Measurements from ENCODE around the gene KPNB1. TPM values are rescaled to one million over a fixed set of nuclear protein-coding genes. Genes with fewer than 3 reads are reported as not detected.

The KPNB1 gene
- total RNA-seq, 2 donors from 2014 or later: 560 to 601 TPM

GRCh38 chr17:47686276-47686635 is 36.5 kb downstream of the KPNB1 start:
- DNase-seq (ENCODE audit: low spot score in 2 of 2) (no peak), ATAC-seq (no peak)
- H3K36me3 Mint-ChIP-seq: peaks cover 13 to 34% of the 10 kb centered on the region in 2 donors
- no peaks in the 10 kb centered on the region for H3K9me3 Mint-ChIP-seq
- H3K27ac Mint-ChIP-seq: no peak overlapping the region

- DNase-seq (ENCODE audit: low spot score in 2 of 2) (no peak), ATAC-seq (no peak)
- H3K27ac Mint-ChIP-seq: peak overlapping the region in 1 of 2 donors; percentile 58
- H3K9me3 Mint-ChIP-seq: no peaks in the 10 kb centered on the region
- peaks cover 13 to 34% of the 10 kb centered on the region in 2 donors for H3K36me3 Mint-ChIP-seq
These were observed 37.1 kb downstream of the KPNB1 start for GRCh38 chr17:47686664-47687327.

GRCh38 chr17:47687328-47687690 is 37.6 kb downstream of the KPNB1 start:
- Mint-ChIP-seq H3K36me3 (peaks cover 7 to 29% of the 10 kb centered on the region in 2 donors), H3K27ac (peak overlapping the region in 1 of 2 donors; percentile 58), H3K9me3 (no peaks in the 10 kb centered on the region)
- DNase-seq (ENCODE audit: low spot score in 2 of 2) (no peak), ATAC-seq (no peak)

GRCh38 chr17:47687748-47688147 is 38.0 kb downstream of the KPNB1 start:
- no peak for ATAC-seq
- Mint-ChIP-seq H3K36me3 (peaks cover 6 to 24% of the 10 kb centered on the region in 2 donors), H3K9me3 (no peaks in the 10 kb centered on the region), H3K27ac (peak overlapping the region in 1 of 2 donors; percentile 50)
- DNase-seq (ENCODE audit: low spot score in 2 of 2): no peak

- no peak overlapping the region for H3K27ac Mint-ChIP-seq
- no peaks in the 10 kb centered on the region for H3K9me3 Mint-ChIP-seq
- DNase-seq (ENCODE audit: low spot score in 2 of 2) (no peak), ATAC-seq (no peak)
- peaks cover 0 to 6% of the 10 kb centered on the region in 2 donors for H3K36me3 Mint-ChIP-seq
These were observed 40.4 kb downstream of the KPNB1 start for GRCh38 chr17:47690121-47690520.

- DNase-seq (ENCODE audit: low spot score in 2 of 2) (no peak), ATAC-seq (no peak)
- no peaks in the 10 kb centered on the region for H3K36me3 Mint-ChIP-seq
- H3K9me3 Mint-ChIP-seq: no peaks in the 10 kb centered on the region
- H3K27ac Mint-ChIP-seq: peak overlapping the region in 1 of 2 donors; percentile 85
These were observed 42.6 kb downstream of the KPNB1 start for GRCh38 chr17:47692137-47692894.

- H3K9me3 Mint-ChIP-seq: no peaks in the 10 kb centered on the region
- H3K36me3 Mint-ChIP-seq: no peaks in the 10 kb centered on the region
- peak overlapping the region; percentile 85 to 93 for H3K27ac Mint-ChIP-seq
- ATAC-seq (no peak), DNase-seq (ENCODE audit: low spot score in 2 of 2) (no peak)
These were observed 43.4 kb downstream of the KPNB1 start for GRCh38 chr17:47692895-47693730.

GRCh38 chr17:47693731-47694580 is 44.2 kb downstream of the KPNB1 start, which contains the start of gene TBKBP1:
TSS of gene TBKBP1 (plus strand) at chr17:47694161. CDS start at chr17:47696113, 1,952 bp downstream.
- ATAC-seq (peak; percentile 12 to 47), DNase-seq (ENCODE audit: low spot score in 2 of 2) (peak in 1 of 2 donors; percentile 58)
- Mint-ChIP-seq H3K36me3 (no peaks in the 10 kb centered on the region), H3K9me3 (no peaks in the 10 kb centered on the region), H3K27ac (peak within 1 kb of the TSS; percentile 87 to 93)

GRCh38 chr17:47694581-47695428 is 45.1 kb downstream of the KPNB1 start:
- Mint-ChIP-seq H3K36me3 (no peaks in the 10 kb centered on the region), H3K27ac (peak overlapping the region; percentile 29 to 87), H3K9me3 (no peaks in the 10 kb centered on the region)
- peak; percentile 55 to 69 for ATAC-seq
- peak in 1 of 2 donors; percentile 73 for DNase-seq (ENCODE audit: low spot score in 2 of 2)

- DNase-seq (ENCODE audit: low spot score in 2 of 2): no peak
- ATAC-seq: peak in 1 of 2 donors; percentile 7
- Mint-ChIP-seq H3K27ac (peak overlapping the region; percentile 11 to 87), H3K9me3 (no peaks in the 10 kb centered on the region), H3K36me3 (no peaks in the 10 kb centered on the region)
These were observed 46.0 kb downstream of the KPNB1 start for GRCh38 chr17:47695429-47696376.

GRCh38 chr17:47696717-47697642 is 47.3 kb downstream of the KPNB1 start:
- Mint-ChIP-seq H3K9me3 (no peaks in the 10 kb centered on the region), H3K27ac (peak overlapping the region in 1 of 2 donors; percentile 87), H3K36me3 (no peaks in the 10 kb centered on the region)
- ATAC-seq: no peak
- DNase-seq (ENCODE audit: low spot score in 2 of 2): no peak

- no peaks in the 10 kb centered on the region for H3K9me3 Mint-ChIP-seq
- no peaks in the 10 kb centered on the region for H3K36me3 Mint-ChIP-seq
- H3K27ac Mint-ChIP-seq: peak overlapping the region; percentile 29 to 31
- DNase-seq (ENCODE audit: low spot score in 2 of 2) (no peak), ATAC-seq (no peak)
These were observed 48.4 kb downstream of the KPNB1 start for GRCh38 chr17:47697906-47698711.

Data from activated naive CD4-positive, alpha-beta T cell treated with anti-CD3 and anti-CD28 coated beads, Interleukin-2, amount 50 U/mL, for 72 hours (primary cell).